22Rv1 (cell line): Measurements from ENCODE around the gene C1orf122.

Source experiments
- H3K27ac ChIP-seq: fragments of 450-650 bp; 2 replicates; pipeline ENCODE4 v1.5.1; 2017
- CTCF ChIP-seq: fragments of 450-650 bp; IDR thresholded peaks from 2 replicates; pipeline ENCODE4 v1.5.1; 2017; ENCODE audit warnings: mild to moderate bottlenecking
- ZFX ChIP-seq: fragments of 450-650 bp; IDR thresholded peaks from 2 replicates; pipeline ENCODE4 v1.6.1; 2017; ENCODE audit warnings: antibody characterized with exemption, borderline replicate concordance

The C1orf122 gene

GRCh38 chr1:37807555-37808368, at the start of gene C1orf122, which contains the start of gene YRDC:
C1orf122 (plus strand) TSS chr1:37807790; CDS start chr1:37808405, 615 bp downstream.
YRDC (minus strand) TSS chr1:37808208; CDS start chr1:37808180, 28 bp downstream.
- H3K27ac ChIP-seq = peak within 1 kb of the TSS; percentile 96
- no peak for TF ChIP-seq ZFX
- TF ChIP-seq CTCF = no peak

- no peak for TF ChIP-seq ZFX
- TF ChIP-seq CTCF = no peak
- no peak overlapping the region for H3K27ac ChIP-seq
These were observed 48.1 kb upstream of the C1orf122 start for GRCh38 chr1:37759451-37759850.

- 0 out of 2 replicates have a peak, but pooled peaks have one; percentile 14 for TF ChIP-seq CTCF
- no peak for TF ChIP-seq ZFX
- H3K27ac ChIP-seq = no peak overlapping the region
These were observed 46.0 kb upstream of the C1orf122 start for GRCh38 chr1:37761416-37762095.

GRCh38 chr1:37762516-37762915, 45.1 kb upstream of the C1orf122 start:
- H3K27ac ChIP-seq = no peak overlapping the region
- TF ChIP-seq CTCF (no peak), ZFX (no peak)

GRCh38 chr1:37763791-37764413, 43.7 kb upstream of the C1orf122 start:
- no peak overlapping the region for H3K27ac ChIP-seq
- no peak for TF ChIP-seq CTCF
- no peak for TF ChIP-seq ZFX

- no peak overlapping the region for H3K27ac ChIP-seq
- TF ChIP-seq CTCF = no peak
- no peak for TF ChIP-seq ZFX
These were observed 43.2 kb upstream of the C1orf122 start for GRCh38 chr1:37764414-37764825.
